Liver (tissue), 9 donors: Measurements from ENCODE around the gene NOC4L. TPM values are rescaled to one million over a fixed set of nuclear protein-coding genes. Genes with fewer than 3 reads are reported as not detected.

ENCODE experiments used
- DNase-seq: peaks from one replicate; pipeline ENCODE4 v3.0.0-alpha.2; 2017; ENCODE audit warnings: low spot score
- H3K27ac ChIP-seq, 2 donors: one replicate each; pipeline ENCODE4 v1.7.0; 2013; ENCODE audit warnings: inconsistent platforms in 2 of 2, low read length in 2 of 2, control low read depth in 1 of 2, low read depth in 1 of 2, mild to moderate bottlenecking in 1 of 2
- H3K27me3 ChIP-seq, 4 donors: one replicate each; pipeline versions ENCODE4 v1.6.1 to v1.7.0; 2013; ENCODE audit warnings: low read length in 3 of 4, inconsistent platforms in 1 of 4, mild to moderate bottlenecking in 1 of 4, moderate library complexity in 1 of 4; ENCODE audit not compliant: control insufficient read depth in 4 of 4, insufficient read depth in 4 of 4
- H3K36me3 ChIP-seq, 4 donors: one replicate each; pipeline versions ENCODE4 v1.6.1 to v1.7.0; 2013; ENCODE audit warnings: low read length in 3 of 4, mild to moderate bottlenecking in 3 of 4, low read depth in 1 of 4, moderate library complexity in 1 of 4; ENCODE audit not compliant: control insufficient read depth in 4 of 4, insufficient read depth in 3 of 4
- H3K4me1 ChIP-seq, 4 donors: one replicate each; pipeline versions ENCODE4 v1.6.1 to v1.7.0; 2013; ENCODE audit warnings: low read length in 3 of 4, mild to moderate bottlenecking in 3 of 4, moderate library complexity in 1 of 4; ENCODE audit not compliant: control insufficient read depth in 4 of 4, insufficient read depth in 4 of 4
- H3K4me3 ChIP-seq, 3 donors: one replicate each; pipeline versions ENCODE4 v1.6.1 to v1.7.0; 2013; ENCODE audit warnings: low read length in 3 of 3, control low read depth in 1 of 3, low read depth in 1 of 3, mild to moderate bottlenecking in 1 of 3
- H3K9ac ChIP-seq, 2 donors: one replicate each; pipeline ENCODE4 v1.7.0; 2013; ENCODE audit warnings: low read length in 2 of 2, mild to moderate bottlenecking in 2 of 2, moderate library complexity in 2 of 2, control low read depth in 1 of 2, low read depth in 1 of 2
- H3K9me3 ChIP-seq, 4 donors: one replicate each; pipeline versions ENCODE4 v1.6.1 to v1.7.0; 2013; ENCODE audit warnings: low read length in 3 of 4; ENCODE audit not compliant: control insufficient read depth in 4 of 4
- EGR1 ChIP-seq, 2 donors: IDR thresholded peaks; 2 replicates each; pipeline ENCODE4 v1.6.1; 2016 to 2018; ENCODE audit warnings: antibody characterized with exemption in 2 of 2, low read depth in 2 of 2
- FOXA1 ChIP-seq: IDR thresholded peaks from 2 replicates; pipeline ENCODE4 v1.6.1; 2016; ENCODE audit warnings: antibody characterized with exemption
- GABPA ChIP-seq, 2 donors: IDR thresholded peaks in 1 of 2; conservative IDR thresholded peaks in 1 of 2; 2 replicates each; pipeline ENCODE4 v1.6.1; 2016; ENCODE audit warnings: antibody characterized with exemption in 2 of 2, mild to moderate bottlenecking in 1 of 2, moderate library complexity in 1 of 2
- HNF4A ChIP-seq, 2 donors: conservative IDR thresholded peaks; 2 replicates each; pipeline ENCODE4 v1.6.1; 2016; ENCODE audit warnings: antibody characterized with exemption in 2 of 2, mild to moderate bottlenecking in 2 of 2
- HNF4G ChIP-seq: IDR thresholded peaks from 2 replicates; pipeline ENCODE4 v1.6.1; 2016; ENCODE audit warnings: antibody characterized with exemption
- JUND ChIP-seq, 2 donors: IDR thresholded peaks; 2 replicates each; pipeline ENCODE4 v1.6.1; 2016; ENCODE audit warnings: antibody characterized with exemption in 2 of 2
- NR2F2 ChIP-seq: IDR thresholded peaks from 2 replicates; pipeline ENCODE4 v1.6.1; 2016; ENCODE audit warnings: antibody characterized with exemption
- REST ChIP-seq: IDR thresholded peaks from 2 replicates; pipeline ENCODE4 v1.6.1; 2016; ENCODE audit warnings: antibody characterized with exemption, mild to moderate bottlenecking
- RXRA ChIP-seq, 2 donors: IDR thresholded peaks; 2 replicates each; pipeline ENCODE4 v1.6.1; 2017 to 2018; ENCODE audit warnings: antibody characterized with exemption in 2 of 2, mild to moderate bottlenecking in 1 of 2
- SP1 ChIP-seq: IDR thresholded peaks from 2 replicates; pipeline ENCODE4 v1.6.1; 2018; ENCODE audit warnings: antibody characterized with exemption, mild to moderate bottlenecking
- TAF1 ChIP-seq: conservative IDR thresholded peaks from 2 replicates; pipeline ENCODE4 v1.6.1; 2016; ENCODE audit warnings: antibody characterized with exemption, mild to moderate bottlenecking
- YY1 ChIP-seq: IDR thresholded peaks from 2 replicates; pipeline ENCODE4 v1.6.1; 2016; ENCODE audit warnings: antibody characterized with exemption, mild to moderate bottlenecking
- WGBS: extraction: QIAGEN DNeasy Blood & Tissue Kit; methylation state at CpG from one replicate; pipeline ENCODE4 v1.1.7; 2013; 5-methylcytosine and 5-hydroxymethylcytosine counted together
- polyA plus RNA-seq, 2 donors: library from polyadenylated mRNA; stranded (reverse) in 1 of 2; unstranded in 1 of 2; fragments of 200-250 nt in 1 of 2; fragments of >200 nt in 1 of 2; fragmentation: Nextera tagmentation in 1 of 2; extraction: Ambion mirVana in 1 of 2; gene quantifications; one replicate each; pipeline versions ENCODE4 v1.2.1 to v1.2.3, GENCODE V29; 2013 to 2015
- total RNA-seq, 2 donors: library from RNA; depleted of rRNA; stranded (reverse); fragments of >200 nt; gene quantifications; one replicate each; pipeline ENCODE4 v1.2.3, GENCODE V29; 2014
- TF ChIP-seq, protein P1 (sequence below): fragments of 150-350 bp; IDR thresholded peaks from 2 replicates; pipeline ENCODE4 v1.5.1; 2017; ENCODE audit warnings: improper control_type of control experiment, low read depth, low read length; ENCODE audit not compliant: missing input control
- TF ChIP-seq, protein P2 (sequence below): IDR thresholded peaks from 2 replicates; pipeline ENCODE4 v1.6.1; 2016; ENCODE audit warnings: antibody characterized with exemption
- TF ChIP-seq, protein P3 (sequence below): IDR thresholded peaks from 2 replicates; pipeline ENCODE4 v1.6.1; 2016; ENCODE audit warnings: antibody characterized with exemption
- TF ChIP-seq, protein P4 (sequence below): IDR thresholded peaks from 2 replicates; pipeline ENCODE4 v1.6.1; 2016; ENCODE audit warnings: antibody characterized with exemption
- donor health status: healthy.
- donor health status: healthy.
- donor health status: healthy.
- donor health status: healthy.
- donor health status: healthy.

NOC4L gene
- total and polyA plus RNA-seq, 4 donors = 6.4 to 11.6 (median 8.4) TPM

DNA sequence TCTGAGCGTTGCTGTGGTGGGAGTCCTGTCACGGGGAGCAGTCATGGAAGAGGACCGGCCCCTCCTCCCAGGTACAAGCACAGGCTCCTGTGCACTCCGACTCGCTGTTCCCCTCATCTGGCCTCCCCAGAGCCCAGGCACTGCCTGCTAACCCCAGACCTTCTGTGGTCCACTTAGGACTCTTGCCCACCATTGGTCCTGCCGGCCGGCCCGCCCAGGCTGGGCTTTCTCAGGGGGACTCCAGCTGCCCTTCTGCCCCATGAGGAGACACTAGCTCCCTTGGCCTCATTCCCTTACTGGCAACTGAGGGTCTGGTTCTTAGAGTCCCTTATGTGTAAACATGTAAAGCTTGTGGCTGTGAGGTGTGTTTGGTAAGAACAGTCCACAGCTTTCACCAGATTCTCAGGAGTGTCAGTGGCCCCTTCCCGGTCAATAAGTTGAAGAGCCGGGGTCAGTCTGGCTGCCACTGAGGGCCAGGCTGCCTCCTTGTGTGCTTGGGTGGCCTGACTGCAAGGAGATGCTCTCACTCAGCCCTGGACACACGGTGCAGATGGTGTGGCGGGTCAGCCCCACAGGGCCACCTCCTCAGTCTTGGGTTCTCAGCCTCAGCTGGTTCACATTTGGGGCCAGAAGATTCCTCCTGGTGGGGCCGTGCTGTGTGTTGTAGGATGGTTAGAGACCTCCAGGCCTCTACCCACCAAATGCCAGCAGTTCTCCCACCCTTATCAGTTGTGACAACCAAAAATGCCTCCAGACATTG is 43.8 kb upstream of the NOC4L start:
- no peak overlapping the region for H3K4me3 ChIP-seq
- no peaks in the 10 kb centered on the region for H3K4me1 ChIP-seq
- no peak for DNase-seq
- WGBS = 97% methylated on average over 13 of the region's 13 CpGs
- no peaks in the 10 kb centered on the region for H3K9me3 ChIP-seq
- no peak overlapping the region for H3K9ac ChIP-seq
- no peak overlapping the region for H3K27ac ChIP-seq
- no peak for TF ChIP-seq YY1
- TF ChIP-seq, protein P1, sequence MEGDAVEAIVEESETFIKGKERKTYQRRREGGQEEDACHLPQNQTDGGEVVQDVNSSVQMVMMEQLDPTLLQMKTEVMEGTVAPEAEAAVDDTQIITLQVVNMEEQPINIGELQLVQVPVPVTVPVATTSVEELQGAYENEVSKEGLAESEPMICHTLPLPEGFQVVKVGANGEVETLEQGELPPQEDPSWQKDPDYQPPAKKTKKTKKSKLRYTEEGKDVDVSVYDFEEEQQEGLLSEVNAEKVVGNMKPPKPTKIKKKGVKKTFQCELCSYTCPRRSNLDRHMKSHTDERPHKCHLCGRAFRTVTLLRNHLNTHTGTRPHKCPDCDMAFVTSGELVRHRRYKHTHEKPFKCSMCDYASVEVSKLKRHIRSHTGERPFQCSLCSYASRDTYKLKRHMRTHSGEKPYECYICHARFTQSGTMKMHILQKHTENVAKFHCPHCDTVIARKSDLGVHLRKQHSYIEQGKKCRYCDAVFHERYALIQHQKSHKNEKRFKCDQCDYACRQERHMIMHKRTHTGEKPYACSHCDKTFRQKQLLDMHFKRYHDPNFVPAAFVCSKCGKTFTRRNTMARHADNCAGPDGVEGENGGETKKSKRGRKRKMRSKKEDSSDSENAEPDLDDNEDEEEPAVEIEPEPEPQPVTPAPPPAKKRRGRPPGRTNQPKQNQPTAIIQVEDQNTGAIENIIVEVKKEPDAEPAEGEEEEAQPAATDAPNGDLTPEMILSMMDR = no peak
- no peak for TF ChIP-seq HNF4A (conservative IDR thresholded peaks at IDR 0.05)
- no peak for TF ChIP-seq RXRA (IDR thresholded peaks at IDR 0.05)
- no peak for TF ChIP-seq GABPA (IDR thresholded peaks at IDR 0.05 in 1 of 2, conservative IDR thresholded peaks at IDR 0.05 in 1 of 2)
- TF ChIP-seq SP1 = no peak
- TF ChIP-seq, protein P2, sequence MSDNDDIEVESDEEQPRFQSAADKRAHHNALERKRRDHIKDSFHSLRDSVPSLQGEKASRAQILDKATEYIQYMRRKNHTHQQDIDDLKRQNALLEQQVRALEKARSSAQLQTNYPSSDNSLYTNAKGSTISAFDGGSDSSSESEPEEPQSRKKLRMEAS = no peak
- no peak for TF ChIP-seq HNF4G
- TF ChIP-seq, protein P3, sequence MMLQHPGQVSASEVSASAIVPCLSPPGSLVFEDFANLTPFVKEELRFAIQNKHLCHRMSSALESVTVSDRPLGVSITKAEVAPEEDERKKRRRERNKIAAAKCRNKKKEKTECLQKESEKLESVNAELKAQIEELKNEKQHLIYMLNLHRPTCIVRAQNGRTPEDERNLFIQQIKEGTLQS = no peak
- no peak for TF ChIP-seq FOXA1
- TF ChIP-seq NR2F2 = no peak
- TF ChIP-seq TAF1 = no peak
- no peak for TF ChIP-seq REST
- no peak for TF ChIP-seq JUND (IDR thresholded peaks at IDR 0.05)
- TF ChIP-seq, protein P4, sequence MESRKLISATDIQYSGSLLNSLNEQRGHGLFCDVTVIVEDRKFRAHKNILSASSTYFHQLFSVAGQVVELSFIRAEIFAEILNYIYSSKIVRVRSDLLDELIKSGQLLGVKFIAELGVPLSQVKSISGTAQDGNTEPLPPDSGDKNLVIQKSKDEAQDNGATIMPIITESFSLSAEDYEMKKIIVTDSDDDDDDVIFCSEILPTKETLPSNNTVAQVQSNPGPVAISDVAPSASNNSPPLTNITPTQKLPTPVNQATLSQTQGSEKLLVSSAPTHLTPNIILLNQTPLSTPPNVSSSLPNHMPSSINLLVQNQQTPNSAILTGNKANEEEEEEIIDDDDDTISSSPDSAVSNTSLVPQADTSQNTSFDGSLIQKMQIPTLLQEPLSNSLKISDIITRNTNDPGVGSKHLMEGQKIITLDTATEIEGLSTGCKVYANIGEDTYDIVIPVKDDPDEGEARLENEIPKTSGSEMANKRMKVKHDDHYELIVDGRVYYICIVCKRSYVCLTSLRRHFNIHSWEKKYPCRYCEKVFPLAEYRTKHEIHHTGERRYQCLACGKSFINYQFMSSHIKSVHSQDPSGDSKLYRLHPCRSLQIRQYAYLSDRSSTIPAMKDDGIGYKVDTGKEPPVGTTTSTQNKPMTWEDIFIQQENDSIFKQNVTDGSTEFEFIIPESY = no peak
- no peak for TF ChIP-seq EGR1 (IDR thresholded peaks at IDR 0.05; ENCODE audit: low read depth in 2 of 2)
- H3K36me3 ChIP-seq = peaks cover 0 to 13% (median 8%) of the 10 kb centered on the region in 4 donors
- H3K27me3 ChIP-seq = no peaks in the 10 kb centered on the region
